DND-41 (cell line): ENCODE results near the gene PREP.

Experiments used
- ATAC-seq: fragments of 200-7000 bp; cut with Tn5 transposase; 3 replicates; pipeline ENCODE4 v1.9.1; 2021; ENCODE audit warnings: low read depth; ENCODE audit not compliant: insufficient read depth
- DNase-seq: peaks from one replicate; pipeline ENCODE4 v3.0.0-alpha.2; 2020
- H2AFZ ChIP-seq: 2 replicates; pipeline ENCODE4 v1.6.0; 2012; ENCODE audit warnings: low read depth, low read length
- H3K27ac ChIP-seq: 2 replicates; pipeline ENCODE4 v1.5.1; 2012; ENCODE audit warnings: low read length, inconsistent platforms
- H3K27me3 ChIP-seq: fragments of 200-600 bp; sonication (generic); 2 replicates; pipeline ENCODE4 v1.6.0; 2012; ENCODE audit warnings: low read length, mild to moderate bottlenecking, inconsistent platforms; ENCODE audit not compliant: insufficient read depth, poor library complexity
- H3K36me3 ChIP-seq: 2 replicates; pipeline ENCODE4 v1.5.1; 2012; ENCODE audit warnings: low read length, inconsistent platforms; ENCODE audit not compliant: insufficient read depth
- H3K4me1 ChIP-seq: 2 replicates; pipeline ENCODE4 v1.5.1; 2012; ENCODE audit warnings: mild to moderate bottlenecking, low read length; ENCODE audit not compliant: insufficient read depth
- H3K4me2 ChIP-seq: 2 replicates; pipeline ENCODE4 v1.6.0; 2012; ENCODE audit warnings: mild to moderate bottlenecking, moderate library complexity, low read length, inconsistent platforms; ENCODE audit not compliant: insufficient read depth
- H3K4me3 ChIP-seq, 2 experiments: fragments of 200-600 bp in 1 of 2; shearing (Covaris generic) in 1 of 2; 2 replicates each; pipeline ENCODE4 v1.5.1; 2012 to 2016; ENCODE audit warnings: inconsistent platforms in 2 of 2, low read length in 2 of 2, mild to moderate bottlenecking in 2 of 2, low read depth in 1 of 2, moderate library complexity in 1 of 2
- H3K79me2 ChIP-seq: 2 replicates; pipeline ENCODE4 v1.6.0; 2012; ENCODE audit warnings: low read length, inconsistent platforms; ENCODE audit not compliant: insufficient read depth
- H3K9ac ChIP-seq: 2 replicates; pipeline ENCODE4 v1.6.0; 2012; ENCODE audit warnings: low read depth, mild to moderate bottlenecking, inconsistent platforms, low read length, moderate library complexity
- H3K9me3 ChIP-seq: 2 replicates; pipeline ENCODE4 v1.5.1; 2012; ENCODE audit warnings: low read length, moderate library complexity, mild to moderate bottlenecking, inconsistent platforms; ENCODE audit not compliant: insufficient read depth, severe bottlenecking
- H4K20me1 ChIP-seq: 2 replicates; pipeline ENCODE4 v1.6.0; 2012; ENCODE audit warnings: low read length; ENCODE audit not compliant: insufficient read depth
- CTCF ChIP-seq: IDR thresholded peaks from 2 replicates; pipeline ENCODE4 v1.5.1; 2012; ENCODE audit warnings: borderline replicate concordance, low read length, moderate library complexity, mild to moderate bottlenecking; ENCODE audit not compliant: poor library complexity, severe bottlenecking; ENCODE audit errors: extremely low read depth
- EZH2 ChIP-seq: IDR thresholded peaks from 3 replicates; pipeline ENCODE4 v1.6.1; 2012; ENCODE audit warnings: borderline replicate concordance, low read depth, mild to moderate bottlenecking, moderate library complexity, low read length, inconsistent platforms; ENCODE audit not compliant: severe bottlenecking

The PREP gene

DNA sequence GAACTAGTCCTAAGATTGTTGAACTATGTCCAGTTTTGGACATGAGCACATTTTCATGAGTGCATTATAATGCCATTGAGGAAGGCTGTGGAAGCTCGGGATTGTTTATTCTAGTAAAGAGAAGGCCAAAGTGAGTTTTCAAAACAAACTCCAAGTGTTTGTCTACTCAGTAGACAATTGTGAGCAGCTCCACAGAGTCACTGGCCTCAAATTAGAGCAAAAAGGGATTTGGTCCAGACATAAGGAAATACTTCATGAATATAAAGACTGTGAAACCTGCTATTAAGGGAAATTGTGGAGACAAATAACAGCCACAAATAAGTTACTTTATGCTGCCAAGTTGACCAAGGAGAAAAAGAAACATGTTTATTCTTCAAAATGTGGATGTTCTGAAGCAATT is 42.6 kb upstream of the PREP start:
- no peaks in the 10 kb centered on the region for H3K9me3 ChIP-seq
- no peak for ATAC-seq

DNA sequence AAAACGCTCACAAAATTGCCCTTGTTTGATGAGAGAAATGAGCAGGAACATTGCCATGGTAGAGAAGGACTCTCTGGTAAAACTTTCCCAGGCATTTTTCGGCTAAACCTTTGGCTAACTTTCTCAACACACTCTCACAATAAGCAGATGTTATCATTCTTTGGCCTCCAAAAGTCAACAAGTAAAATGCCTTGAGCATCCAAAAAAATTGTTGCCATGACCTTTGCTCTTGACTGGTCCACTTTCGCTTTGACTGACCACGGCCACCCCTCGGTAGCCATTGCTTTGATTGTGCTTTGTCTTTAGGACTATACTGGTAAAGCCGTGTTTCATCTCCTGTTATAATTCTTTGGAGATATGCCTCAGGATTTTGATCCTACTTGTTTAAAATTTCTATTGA is 41.1 kb upstream of the PREP start:
- ATAC-seq (no peak), DNase-seq (no peak)
- H3K9me3 ChIP-seq: no peaks in the 10 kb centered on the region
- no peak overlapping the region for H3K4me2 ChIP-seq
- H3K4me3 ChIP-seq: no peak overlapping the region
- H3K4me1 ChIP-seq: no peaks in the 10 kb centered on the region
- no peaks in the 10 kb centered on the region for H3K79me2 ChIP-seq
- no peak overlapping the region for H3K9ac ChIP-seq
- no peaks in the 10 kb centered on the region for H3K36me3 ChIP-seq
- H2AFZ ChIP-seq: no peak overlapping the region
- H3K27ac ChIP-seq: no peak overlapping the region
- no peaks in the 10 kb centered on the region for H4K20me1 ChIP-seq
- H3K27me3 ChIP-seq: no peaks in the 10 kb centered on the region
- TF ChIP-seq CTCF: no peak
- no peak for TF ChIP-seq EZH2

More for the DNA sequence above, 42.6 kb upstream of the PREP start:
- Histone ChIP-seq H3K4me1 (no peaks in the 10 kb centered on the region), H3K4me3 (no peak overlapping the region), H4K20me1 (no peaks in the 10 kb centered on the region), H3K27me3 (no peaks in the 10 kb centered on the region), H3K36me3 (no peaks in the 10 kb centered on the region), H3K4me2 (no peak overlapping the region), H3K9ac (no peak overlapping the region), H3K79me2 (no peaks in the 10 kb centered on the region), H3K27ac (no peak overlapping the region), H2AFZ (no peak overlapping the region)
- DNase-seq: no peak
- no peak for TF ChIP-seq EZH2
- TF ChIP-seq CTCF: no peak

GRCh38 chr6:105442369-105442768 is 39.5 kb upstream of the PREP start:
- Histone ChIP-seq H3K9ac (no peak overlapping the region), H3K79me2 (no peaks in the 10 kb centered on the region), H4K20me1 (no peaks in the 10 kb centered on the region), H3K27me3 (no peaks in the 10 kb centered on the region), H3K27ac (no peak overlapping the region), H3K4me3 (no peak overlapping the region), H3K4me1 (no peaks in the 10 kb centered on the region), H3K9me3 (no peaks in the 10 kb centered on the region), H2AFZ (no peak overlapping the region), H3K4me2 (no peak overlapping the region), H3K36me3 (no peaks in the 10 kb centered on the region)
- no peak for TF ChIP-seq CTCF
- no peak for TF ChIP-seq EZH2
- DNase-seq (no peak), ATAC-seq (no peak)

DNA sequence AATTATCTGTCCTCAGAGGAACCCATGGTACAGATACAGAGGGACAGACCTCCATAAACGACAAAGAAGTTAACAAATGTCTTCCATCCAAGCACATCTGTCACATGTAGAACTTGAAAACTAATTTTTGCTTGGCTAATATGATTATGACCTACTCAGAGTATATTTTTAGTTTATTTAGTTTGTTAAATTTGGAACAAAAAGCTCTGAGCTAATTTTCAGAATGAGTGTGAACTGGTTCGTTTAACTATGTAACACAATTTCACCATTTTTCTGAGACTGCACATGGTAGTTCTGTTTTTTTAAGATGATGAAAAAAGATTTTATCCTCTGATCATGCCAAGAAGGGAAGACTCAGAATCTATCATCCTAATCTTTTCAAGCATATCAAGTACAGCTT is 34.4 kb upstream of the PREP start:
- H3K27ac ChIP-seq: no peak overlapping the region

More for the DNA sequence above, 34.4 kb upstream of the PREP start:
- H3K4me2 ChIP-seq: no peak overlapping the region
- no peaks in the 10 kb centered on the region for H3K36me3 ChIP-seq
- no peaks in the 10 kb centered on the region for H3K79me2 ChIP-seq
- no peaks in the 10 kb centered on the region for H4K20me1 ChIP-seq
- H3K4me3 ChIP-seq: no peak overlapping the region
- H3K9me3 ChIP-seq: no peaks in the 10 kb centered on the region
- no peak overlapping the region for H3K9ac ChIP-seq
- ATAC-seq: no peak
- TF ChIP-seq CTCF: no peak
- TF ChIP-seq EZH2: no peak
- DNase-seq: no peak
- H2AFZ ChIP-seq: no peak overlapping the region
- no peaks in the 10 kb centered on the region for H3K27me3 ChIP-seq
- no peaks in the 10 kb centered on the region for H3K4me1 ChIP-seq
